Cardiac septum (tissue), 1 donor: Measurements from ENCODE around the gene DNAJB8. TPM values are rescaled to one million over a fixed set of nuclear protein-coding genes. Genes with fewer than 3 reads are reported as not detected.

ENCODE experiments used
- DNase-seq: peaks from one replicate; pipeline ENCODE4 v3.0.0-alpha.2; 2020; ENCODE audit warnings: low spot score
- intact Hi-C: fragments of 100-400 bp; cut with DNase I; formaldehyde crosslinking; loops from one replicate; pipeline ENCODE4 v1.14.0; 2022
- long read RNA-seq: library from polyadenylated mRNA; unstranded; transcript quantifications from one replicate; pipeline ENCODE4 v2.0.0, GENCODE V29; 2021
- total RNA-seq: library from RNA; stranded (reverse); fragmentation: NEBNext Ultra II Directional; extraction: Animal tissue kit (Norgen Biotek cat#: 25700); gene quantifications from one replicate; pipeline ENCODE4 v1.2.1, GENCODE V29; 2021
- donor health status: DM: no; HTN: no; CAD: no.

Gene DNAJB8
- total RNA-seq: not detected
- long read RNA-seq: 0 reads

- intact Hi-C loops: no loop called here
- DNase-seq: no peak
Measured at GRCh38 chr3:128466840-128467541, at the start of gene DNAJB8. TSS of gene DNAJB8 (minus strand) at chr3:128466890. CDS start at chr3:128463245, 3,645 bp downstream.

GRCh38 chr3:128515967-128516366 lies 49.3 kb upstream of the DNAJB8 start:
- DNase-seq: no peak
- intact Hi-C loops: no loop called here

GRCh38 chr3:128508852-128509251 lies 42.2 kb upstream of the DNAJB8 start:
- intact Hi-C loops: no loop called here
- DNase-seq: no peak

- intact Hi-C loops: no loop called here
- no peak for DNase-seq
Measured at GRCh38 chr3:128506754-128507153, 40.1 kb upstream of the DNAJB8 start.

DNA sequence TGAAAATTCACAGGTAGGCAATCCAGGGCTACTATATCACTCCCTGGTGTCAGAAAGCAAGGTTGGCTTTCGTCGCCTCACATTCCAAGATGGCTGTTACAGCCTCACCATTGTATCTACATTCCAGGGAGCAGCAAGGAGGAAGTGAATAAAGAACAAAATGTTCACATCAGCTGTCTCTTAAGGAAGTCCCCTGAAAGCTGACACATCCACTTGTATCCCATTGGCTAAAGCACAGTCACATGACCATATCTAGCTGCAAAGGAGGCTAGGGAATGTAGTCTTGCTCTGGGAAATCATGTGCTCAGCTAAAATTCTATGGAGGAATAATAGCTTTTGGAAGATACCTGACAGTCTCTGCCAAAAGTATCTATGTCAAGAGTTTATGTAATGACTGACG lies 39.1 kb upstream of the DNAJB8 start:
- intact Hi-C loops: no loop called here
- no peak for DNase-seq

- intact Hi-C loops: no loop called here
- no peak for DNase-seq
Measured at GRCh38 chr3:128504963-128505730, 38.5 kb upstream of the DNAJB8 start.

- DNase-seq: no peak
- intact Hi-C loops: no loop called here
Measured at GRCh38 chr3:128504533-128504915, 37.8 kb upstream of the DNAJB8 start.

GRCh38 chr3:128503751-128504532 lies 37.3 kb upstream of the DNAJB8 start:
- intact Hi-C loops: no loop called here
- DNase-seq: no peak

GRCh38 chr3:128503164-128503651 lies 36.5 kb upstream of the DNAJB8 start:
- DNase-seq: no peak
- intact Hi-C loops: no loop called here

DNA sequence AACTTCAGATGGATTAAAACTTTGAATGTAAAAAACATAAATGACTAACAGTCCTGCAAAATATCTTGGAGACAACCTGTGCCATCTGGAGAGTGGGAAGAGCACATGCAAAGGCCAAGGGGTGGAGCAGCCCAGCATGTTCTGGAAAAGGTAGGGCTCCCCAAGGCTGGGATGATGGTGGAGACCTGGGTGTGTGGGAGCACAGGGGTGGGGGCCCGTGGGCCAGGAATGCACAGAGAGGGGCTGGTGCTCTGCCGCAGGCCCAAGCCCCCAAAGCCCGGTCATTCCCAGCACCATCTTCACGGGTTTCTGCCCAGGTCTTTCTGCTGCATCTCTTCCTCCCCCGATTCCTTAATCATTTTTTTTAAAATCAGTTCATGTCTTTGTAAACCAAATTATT lies 36.0 kb upstream of the DNAJB8 start:
- intact Hi-C loops: no loop called here
- no peak for DNase-seq

GRCh38 chr3:128501431-128501830 lies 34.7 kb upstream of the DNAJB8 start:
- intact Hi-C loops: no loop called here
- DNase-seq: no peak

DNA sequence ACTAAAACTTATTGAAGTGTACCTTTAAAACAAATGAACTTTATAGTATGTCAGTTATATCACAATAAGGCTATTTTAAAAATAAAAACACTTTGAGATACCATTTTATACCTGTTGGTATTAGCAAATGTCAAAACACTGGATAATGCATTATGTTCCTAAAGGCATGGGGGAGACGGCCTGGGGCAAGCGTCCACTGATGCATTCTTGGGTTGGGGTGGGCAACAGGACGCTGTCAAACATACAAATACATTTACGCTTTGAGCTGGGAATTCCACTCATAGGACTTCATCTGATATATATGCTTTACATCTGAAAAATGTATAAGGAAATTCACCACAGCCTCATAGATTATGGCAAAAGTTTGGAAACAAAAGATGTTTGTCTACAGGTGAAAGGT lies 33.9 kb upstream of the DNAJB8 start:
- intact Hi-C loops: no loop called here
- DNase-seq: no peak

DNA sequence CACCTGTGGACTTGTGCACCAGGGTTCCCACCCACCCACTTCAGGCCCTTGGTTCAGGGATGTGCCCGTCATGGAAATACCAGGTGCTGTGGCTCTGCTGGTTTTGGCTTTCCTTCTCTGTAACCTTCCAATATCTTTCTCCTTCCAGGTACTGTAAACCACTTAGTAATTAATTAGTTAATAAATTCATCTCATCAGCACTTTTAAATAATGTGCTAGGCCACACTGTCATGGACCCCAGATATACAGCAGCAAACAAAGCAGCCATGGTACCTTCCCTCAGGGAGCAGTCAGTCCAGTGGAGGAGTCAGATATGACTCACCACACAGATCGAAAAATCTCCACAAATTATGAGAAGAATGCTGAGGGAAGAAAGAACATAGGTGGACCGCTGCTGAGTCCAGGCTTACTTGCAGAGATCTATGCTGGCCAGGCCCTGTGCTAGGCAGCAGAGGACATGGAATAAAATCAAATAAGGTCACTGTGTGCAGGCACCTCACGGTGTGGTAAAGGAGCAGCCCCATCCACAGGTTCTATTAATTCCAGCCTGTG lies 33.1 kb upstream of the DNAJB8 start:
- intact Hi-C loops: loop anchor here (2.0 to 5.0 kb wide), 5 partner anchors 73 to 402 kb away; no protein-coding TSS in a partner anchor
- no peak for DNase-seq

- intact Hi-C loops: loop anchor here (2.0 to 5.0 kb wide), 5 partner anchors 72 to 402 kb away; no protein-coding TSS in a partner anchor
- no peak for DNase-seq
Measured at GRCh38 chr3:128498901-128499530, 32.3 kb upstream of the DNAJB8 start.

GRCh38 chr3:128498127-128498626 lies 31.5 kb upstream of the DNAJB8 start:
- DNase-seq: no peak
- intact Hi-C loops: loop anchor here (2.0 to 5.0 kb wide), 5 partner anchors 71 to 401 kb away; no protein-coding TSS in a partner anchor

DNA sequence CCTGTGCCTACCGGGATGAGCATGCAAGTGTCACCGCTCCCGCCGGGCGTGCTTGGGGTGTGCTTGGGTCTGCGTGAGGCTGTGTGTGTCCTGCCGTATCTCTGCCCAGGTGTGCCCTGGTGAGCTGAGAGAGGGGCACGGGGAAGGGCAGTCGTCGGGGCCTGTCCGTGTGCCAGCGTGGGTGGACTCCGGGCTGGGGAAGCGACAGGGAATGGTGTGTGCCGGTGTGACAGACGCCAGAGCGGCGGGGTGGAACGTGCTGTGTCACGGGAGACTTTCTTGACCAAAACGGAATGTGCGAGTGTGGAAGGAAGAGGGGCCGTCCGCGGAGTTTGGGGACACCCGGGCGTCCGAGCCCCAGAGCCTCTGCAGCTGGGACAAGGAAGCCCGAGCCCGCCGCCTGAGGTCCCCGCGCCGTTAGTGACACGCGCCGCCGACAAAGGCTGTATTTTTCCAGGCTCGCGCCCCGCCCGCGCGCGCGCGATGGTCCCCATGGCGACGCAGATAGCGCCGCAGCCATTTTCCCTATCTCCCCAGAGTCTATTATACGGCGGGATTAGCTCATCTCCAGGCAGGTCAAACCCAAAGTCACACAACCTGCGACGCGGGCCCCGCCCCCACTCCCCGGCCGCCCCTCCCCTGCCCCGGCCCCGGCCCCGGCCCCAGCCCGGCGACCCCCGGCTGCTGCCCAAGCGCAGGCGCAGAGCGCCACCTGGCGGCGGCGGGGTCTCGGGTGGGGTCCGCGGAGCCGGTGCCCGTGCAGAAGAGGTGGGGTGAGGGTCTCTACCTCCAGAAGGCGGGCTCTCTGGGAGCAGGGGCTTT lies 30.8 kb upstream of the DNAJB8 start:
- no peak for DNase-seq
- intact Hi-C loops: loop anchor here (2.0 to 5.0 kb wide), 5 partner anchors 71 to 400 kb away; no protein-coding TSS in a partner anchor

- DNase-seq: peak; percentile 57
- intact Hi-C loops: loop anchor here (5.0 kb wide), 3 partner anchors 86 to 399 kb away; no protein-coding TSS in a partner anchor
Measured at GRCh38 chr3:128496602-128497304, 30.1 kb upstream of the DNAJB8 start.
